Mesendoderm (in vitro differentiated cells): ENCODE measurements around the gene GSTP1.

Experiments used
- DNase-seq: peaks from one replicate; pipeline ENCODE4 v3.0.0; 2013
- H2AK5ac ChIP-seq: 2 replicates; pipeline ENCODE4 v1.6.1; 2013; ENCODE audit warnings: low read length, inconsistent platforms
- H2BK120ac ChIP-seq: 2 replicates; pipeline ENCODE4 v1.6.1; 2013; ENCODE audit warnings: low read depth, mild to moderate bottlenecking, low read length, moderate library complexity, mixed read lengths
- H2BK15ac ChIP-seq: replicated peaks from 2 replicates; pipeline ENCODE4 v1.6.1; 2013; ENCODE audit warnings: low read depth, mild to moderate bottlenecking, moderate library complexity
- H2BK5ac ChIP-seq: 2 replicates; pipeline ENCODE4 v1.6.1; 2013; ENCODE audit warnings: low read length, inconsistent platforms
- H3K18ac ChIP-seq: 2 replicates; pipeline ENCODE4 v1.6.1; 2013; ENCODE audit warnings: mild to moderate bottlenecking, low read length, mixed read lengths
- H3K23ac ChIP-seq: one replicate; pipeline ENCODE4 v1.6.1; 2013; ENCODE audit warnings: low read length
- H3K27ac ChIP-seq: 2 replicates; pipeline ENCODE4 v1.5.1; 2013; ENCODE audit warnings: low read depth, mild to moderate bottlenecking, inconsistent platforms, low read length, moderate library complexity
- H3K27me3 ChIP-seq: 2 replicates; pipeline ENCODE4 v1.6.1; 2013; ENCODE audit warnings: low read length, control low read depth, mild to moderate bottlenecking, inconsistent platforms; ENCODE audit not compliant: insufficient read depth, poor library complexity
- H3K36me3 ChIP-seq: 2 replicates; pipeline ENCODE4 v1.6.1; 2013; ENCODE audit warnings: low read length, inconsistent platforms; ENCODE audit not compliant: control insufficient read depth, insufficient read depth
- H3K4ac ChIP-seq: one replicate; pipeline ENCODE4 v1.6.1; 2013; ENCODE audit warnings: low read depth, mild to moderate bottlenecking, low read length, moderate library complexity
- H3K4me1 ChIP-seq: 2 replicates; pipeline ENCODE4 v1.6.1; 2013; ENCODE audit warnings: low read depth, low read length, inconsistent platforms; ENCODE audit not compliant: control insufficient read depth
- H3K4me2 ChIP-seq: 2 replicates; pipeline ENCODE4 v1.6.1; 2013; ENCODE audit warnings: low read length
- H3K4me3 ChIP-seq: 2 replicates; pipeline ENCODE4 v1.5.1; 2013; ENCODE audit warnings: mild to moderate bottlenecking, low read length
- H3K56ac ChIP-seq: one replicate; pipeline ENCODE4 v1.6.1; 2013; ENCODE audit warnings: low read length
- H3K79me1 ChIP-seq: 2 replicates; pipeline ENCODE4 v1.6.1; 2013; ENCODE audit warnings: low read length, inconsistent platforms
- H3K79me2 ChIP-seq: 2 replicates; pipeline ENCODE4 v1.6.1; 2013; ENCODE audit warnings: mild to moderate bottlenecking, low read length; ENCODE audit not compliant: control insufficient read depth, insufficient read depth
- H3K9ac ChIP-seq: 2 replicates; pipeline ENCODE4 v1.6.1; 2013; ENCODE audit warnings: low read length, inconsistent platforms
- H4K5ac ChIP-seq: one replicate; pipeline ENCODE4 v1.6.1; 2013; ENCODE audit warnings: low read length
- H4K8ac ChIP-seq: one replicate; pipeline ENCODE4 v1.6.1; 2013; ENCODE audit warnings: low read depth, mild to moderate bottlenecking, control low read depth, low read length, moderate library complexity
- WGBS: extraction: QIAGEN DNeasy Blood & Tissue Kit; methylation state at CpG from one replicate; pipeline ENCODE4 v1.1.7; 2013; ENCODE audit warnings: low lambda C conversion rate, missing lambda C conversion rate; ENCODE audit not compliant: insufficient coverage; ENCODE audit errors: extremely low coverage; 5-methylcytosine and 5-hydroxymethylcytosine counted together

The GSTP1 gene

GRCh38 chr11:67539550-67539949, 44.1 kb upstream of the GSTP1 start:
- DNase-seq, result no peak
- no CpG with 5 or more reads among the region's 4 CpGs for WGBS

GRCh38 chr11:67541198-67541597, 42.4 kb upstream of the GSTP1 start:
- Histone ChIP-seq H2BK5ac (no peak overlapping the region), H2AK5ac (no peak overlapping the region)

More at GRCh38 chr11:67539550-67539949, 44.1 kb upstream of the GSTP1 start:
- Histone ChIP-seq H3K4ac (no peak overlapping the region), H3K27ac (no peak overlapping the region), H3K18ac (no peak overlapping the region), H3K36me3 (no peaks in the 10 kb centered on the region), H2AK5ac (no peak overlapping the region), H2BK120ac (no peak overlapping the region), H3K4me3 (no peak overlapping the region), H3K27me3 (no peaks in the 10 kb centered on the region), H2BK15ac (no peak overlapping the region), H3K23ac (no peak overlapping the region), H3K79me2 (no peaks in the 10 kb centered on the region), H3K79me1 (no peaks in the 10 kb centered on the region), H3K4me1 (no peaks in the 10 kb centered on the region), H3K56ac (no peak overlapping the region), H3K9ac (no peak overlapping the region), H4K5ac (no peak overlapping the region), H2BK5ac (no peak overlapping the region), H4K8ac (no peak overlapping the region), H3K4me2 (no peak overlapping the region)

GRCh38 chr11:67542169-67542568, 41.4 kb upstream of the GSTP1 start:
- Histone ChIP-seq H3K79me1 (no peaks in the 10 kb centered on the region), H2BK15ac (no peak overlapping the region), H4K8ac (no peak overlapping the region), H2AK5ac (no peak overlapping the region), H3K56ac (no peak overlapping the region), H3K4me2 (no peak overlapping the region), H2BK5ac (no peak overlapping the region), H3K4ac (no peak overlapping the region), H2BK120ac (no peak overlapping the region), H3K79me2 (no peaks in the 10 kb centered on the region), H4K5ac (no peak overlapping the region), H3K4me3 (no peak overlapping the region), H3K4me1 (no peaks in the 10 kb centered on the region), H3K27me3 (no peaks in the 10 kb centered on the region), H3K23ac (no peak overlapping the region), H3K18ac (no peak overlapping the region), H3K36me3 (no peaks in the 10 kb centered on the region), H3K9ac (no peak overlapping the region), H3K27ac (no peak overlapping the region)
- DNase-seq, result no peak
- WGBS, result no CpG with 5 or more reads among the region's 3 CpGs

More at GRCh38 chr11:67541198-67541597, 42.4 kb upstream of the GSTP1 start:
- Histone ChIP-seq H3K4ac (no peak overlapping the region), H2BK120ac (no peak overlapping the region), H3K18ac (no peak overlapping the region), H3K27ac (no peak overlapping the region), H3K4me1 (no peaks in the 10 kb centered on the region), H3K27me3 (no peaks in the 10 kb centered on the region), H3K79me1 (no peaks in the 10 kb centered on the region), H4K5ac (no peak overlapping the region), H3K36me3 (no peaks in the 10 kb centered on the region), H3K79me2 (no peaks in the 10 kb centered on the region), H2BK15ac (no peak overlapping the region), H3K23ac (no peak overlapping the region), H4K8ac (no peak overlapping the region), H3K4me3 (no peak overlapping the region), H3K4me2 (no peak overlapping the region), H3K56ac (no peak overlapping the region), H3K9ac (no peak overlapping the region)
- DNase-seq, result no peak
- WGBS, result no CpG with 5 or more reads among the region's 6 CpGs

- Histone ChIP-seq H3K23ac (no peak overlapping the region), H2AK5ac (no peak overlapping the region), H2BK5ac (no peak overlapping the region), H3K27ac (no peak overlapping the region), H3K9ac (no peak overlapping the region), H3K4me2 (no peak overlapping the region), H3K56ac (no peak overlapping the region), H3K4ac (no peak overlapping the region), H3K79me1 (no peaks in the 10 kb centered on the region), H3K4me1 (no peaks in the 10 kb centered on the region), H3K18ac (no peak overlapping the region), H3K79me2 (no peaks in the 10 kb centered on the region), H3K36me3 (no peaks in the 10 kb centered on the region), H4K8ac (no peak overlapping the region), H2BK120ac (no peak overlapping the region), H2BK15ac (no peak overlapping the region), H3K27me3 (no peaks in the 10 kb centered on the region), H3K4me3 (no peak overlapping the region), H4K5ac (no peak overlapping the region)
- no CpG with 5 or more reads among the region's 7 CpGs for WGBS
- DNase-seq, result no peak
Observed at GRCh38 chr11:67542971-67543370, 40.6 kb upstream of the GSTP1 start.

GRCh38 chr11:67543585-67543984, 40.0 kb upstream of the GSTP1 start:
- Histone ChIP-seq H3K79me2 (no peaks in the 10 kb centered on the region), H3K56ac (no peak overlapping the region), H3K23ac (no peak overlapping the region), H3K27me3 (no peaks in the 10 kb centered on the region), H3K4ac (no peak overlapping the region), H4K5ac (no peak overlapping the region), H3K18ac (no peak overlapping the region), H3K79me1 (no peaks in the 10 kb centered on the region), H4K8ac (no peak overlapping the region), H2AK5ac (no peak overlapping the region), H2BK5ac (no peak overlapping the region), H3K36me3 (no peaks in the 10 kb centered on the region), H2BK120ac (no peak overlapping the region), H3K4me3 (no peak overlapping the region), H3K4me2 (no peak overlapping the region), H2BK15ac (no peak overlapping the region), H3K27ac (no peak overlapping the region), H3K4me1 (no peaks in the 10 kb centered on the region), H3K9ac (no peak overlapping the region)
- DNase-seq, result no peak
- WGBS, result no CpG with 5 or more reads among the region's 2 CpGs

- Histone ChIP-seq H3K9ac (no peak overlapping the region), H3K36me3 (no peaks in the 10 kb centered on the region), H4K8ac (no peak overlapping the region), H3K27me3 (no peaks in the 10 kb centered on the region), H3K27ac (no peak overlapping the region), H2BK5ac (no peak overlapping the region), H3K4me3 (no peak overlapping the region), H2BK15ac (no peak overlapping the region), H3K4me2 (no peak overlapping the region), H3K79me2 (no peaks in the 10 kb centered on the region), H3K4me1 (no peaks in the 10 kb centered on the region), H2AK5ac (no peak overlapping the region), H3K56ac (no peak overlapping the region), H3K18ac (no peak overlapping the region), H3K4ac (no peak overlapping the region), H4K5ac (no peak overlapping the region), H3K79me1 (no peaks in the 10 kb centered on the region), H2BK120ac (no peak overlapping the region), H3K23ac (no peak overlapping the region)
- WGBS, result no CpG with 5 or more reads among the region's 10 CpGs
- no peak for DNase-seq
Observed at GRCh38 chr11:67544616-67545242, 38.9 kb upstream of the GSTP1 start.
